B cell (primary cell): Measurements from ENCODE around the gene NYAP1. TPM values are rescaled to one million over a fixed set of nuclear protein-coding genes. Genes with fewer than 3 reads are reported as not detected.

ENCODE experiments used
- ATAC-seq: fragments of 200-7000 bp; cut with Tn5 transposase; one replicate; pipeline ENCODE4 v1.10.0; 2021; ENCODE audit warnings: low read depth, mild to moderate bottlenecking, moderate number of reproducible peaks, moderate library complexity
- CTCF ChIA-PET: fragments of 350-600 bp; sonication (Branson Sonifier 250); formaldehyde crosslinking; loops from one replicate; lab custom pipeline; 2021; ENCODE audit warnings: antibody characterized with exemption, inconsistent platforms; lab: Charles Lee
- POLR2A ChIA-PET: fragments of 350-600 bp; sonication (Branson Sonifier 250); formaldehyde crosslinking; loops from one replicate; lab custom pipeline; 2021; ENCODE audit warnings: antibody characterized with exemption; lab: Charles Lee
- DNase-seq: peaks from one replicate; pipeline ENCODE4 v3.0.0; 2013
- H2AFZ ChIP-seq: 2 replicates; pipeline ENCODE4 v1.6.1; 2012; ENCODE audit warnings: mild to moderate bottlenecking, low read depth, low read length; ENCODE audit not compliant: insufficient read depth, poor library complexity, severe bottlenecking
- H3K27ac ChIP-seq, 2 donors: 1 replicate in 1 of 2; 2 replicates in 1 of 2; pipeline ENCODE4 v1.5.1; 2012 to 2013; ENCODE audit warnings: low read length in 2 of 2, mild to moderate bottlenecking in 2 of 2, moderate library complexity in 1 of 2
- H3K27me3 ChIP-seq, 4 experiments: fragments of 200-600 bp in 1 of 4; sonication (generic) in 1 of 4; replicated peaks in 1 of 4; 1 replicate in 2 of 4; 2 replicates in 2 of 4; pipeline versions ENCODE4 v1.6.1 to v1.7.0; 2013 to 2016; ENCODE audit warnings: low read length in 3 of 4, mild to moderate bottlenecking in 2 of 4, mixed read lengths in 1 of 4, moderate library complexity in 1 of 4; ENCODE audit not compliant: insufficient read depth in 4 of 4, control insufficient read depth in 3 of 4; ENCODE audit errors: control extremely low read depth in 1 of 4
- H3K36me3 ChIP-seq, 2 experiments: replicated peaks in 1 of 2; 1 replicate in 1 of 2; 2 replicates in 1 of 2; pipeline versions ENCODE4 v1.6.1 to v1.7.1; 2013; ENCODE audit warnings: low read length in 1 of 2; ENCODE audit not compliant: insufficient read depth in 2 of 2, control insufficient read depth in 1 of 2; ENCODE audit errors: control extremely low read depth in 1 of 2, extremely low read depth in 1 of 2
- H3K4me1 ChIP-seq, 2 donors: fragments of 200-600 bp in 1 of 2; sonication (generic) in 1 of 2; 1 replicate in 1 of 2; 2 replicates in 1 of 2; pipeline versions ENCODE4 v1.5.1 to v1.6.1; 2013 to 2017; ENCODE audit warnings: low read length in 2 of 2; ENCODE audit not compliant: control insufficient read depth in 2 of 2, insufficient read depth in 2 of 2
- H3K4me2 ChIP-seq: replicated peaks from 2 replicates; pipeline ENCODE3; 2012; ENCODE audit warnings: mild to moderate bottlenecking, low read depth, low read length; ENCODE audit not compliant: poor library complexity, severe bottlenecking
- H3K4me3 ChIP-seq, 5 experiments: fragments of 200-600 bp in 1 of 5; sonication (generic) in 1 of 5; 1 replicate in 3 of 5; 2 replicates in 2 of 5; pipeline versions ENCODE4 v1.5.1 to v1.7.0; 2011 to 2016; ENCODE audit warnings: low read length in 4 of 5, mild to moderate bottlenecking in 4 of 5, low read depth in 2 of 5, control low read depth in 1 of 5, moderate library complexity in 1 of 5; ENCODE audit not compliant: insufficient read depth in 1 of 5; ENCODE audit errors: control extremely low read depth in 1 of 5, extremely low read depth in 1 of 5
- H3K79me2 ChIP-seq: fragments of 200-600 bp; sonication (generic); one replicate; pipeline ENCODE4 v1.6.0; 2016; ENCODE audit warnings: low read length; ENCODE audit not compliant: control insufficient read depth, insufficient read depth
- H3K9ac ChIP-seq: fragments of 200-600 bp; sonication (generic); 2 replicates; pipeline ENCODE4 v1.6.1; 2017; ENCODE audit warnings: mild to moderate bottlenecking, low read length, moderate library complexity
- H3K9me3 ChIP-seq, 3 donors: one replicate each; pipeline versions ENCODE4 v1.6.1 to v1.7.1; 2013; ENCODE audit warnings: low read length in 2 of 3; ENCODE audit not compliant: control insufficient read depth in 2 of 3, insufficient read depth in 1 of 3; ENCODE audit errors: control extremely low read depth in 1 of 3
- H4K20me1 ChIP-seq: 2 replicates; pipeline ENCODE4 v1.6.0; 2012; ENCODE audit warnings: mild to moderate bottlenecking, low read length; ENCODE audit not compliant: insufficient read depth, control insufficient read depth, poor library complexity, severe bottlenecking
- H3K27ac Mint-ChIP-seq: one replicate; pipeline ENCODE4 v1.8.0; 2021; ENCODE audit warnings: mixed read lengths
- H3K27me3 Mint-ChIP-seq: one replicate; pipeline ENCODE4 v1.8.0; 2021; ENCODE audit warnings: mixed read lengths
- H3K4me1 Mint-ChIP-seq: one replicate; pipeline ENCODE4 v1.8.0; 2021; ENCODE audit warnings: mixed read lengths
- H3K4me3 Mint-ChIP-seq: one replicate; pipeline ENCODE4 v1.8.0; 2021; ENCODE audit warnings: mixed read lengths
- H3K9me3 Mint-ChIP-seq: one replicate; pipeline ENCODE4 v1.8.0; 2022; ENCODE audit warnings: mixed read lengths; ENCODE audit not compliant: insufficient read depth
- EZH2 ChIP-seq: IDR thresholded peaks from 2 replicates; pipeline ENCODE4 v1.6.1; 2012; ENCODE audit warnings: borderline replicate concordance, low read depth, mild to moderate bottlenecking, moderate library complexity, low read length; ENCODE audit not compliant: insufficient read depth, poor library complexity, severe bottlenecking
- WGBS: methylation state at CpG from one replicate; pipeline ENCODE4 v1.1.5; 2013; ENCODE audit warnings: missing lambda C conversion rate; ENCODE audit not compliant: insufficient coverage; 5-methylcytosine and 5-hydroxymethylcytosine counted together
- intact Hi-C: fragments of 100-400 bp; cut with micrococcal nuclease; formaldehyde crosslinking; loops from one replicate; pipeline ENCODE4 v1.10.0; 2022
- polyA plus RNA-seq: library from polyadenylated mRNA; depleted of rRNA; stranded (reverse); fragments of >200 nt; gene quantifications from 2 replicates; pipeline ENCODE4 v1.2.3, GENCODE V29; 2012
- total RNA-seq, 2 donors: library from RNA; stranded (reverse); fragments of 120-200 nt in 1 of 2; gene quantifications; 1 replicate in 1 of 2; 2 replicates in 1 of 2; pipeline versions ENCODE4 v1.2.3 to v1.2.4, GENCODE V29; 2013 to 2022
- TF ChIP-seq, protein P1 (sequence below): fragments of 200-600 bp; IDR thresholded peaks from one replicate; pipeline ENCODE4 v1.8.0; 2022; ENCODE audit warnings: antibody characterized with exemption, mild to moderate bottlenecking

Gene NYAP1
- total and polyA plus RNA-seq, 2 donors (not counting 1 experiment from before 2014, with no cell fraction given): 0.06 TPM; not detected in 1

DNA sequence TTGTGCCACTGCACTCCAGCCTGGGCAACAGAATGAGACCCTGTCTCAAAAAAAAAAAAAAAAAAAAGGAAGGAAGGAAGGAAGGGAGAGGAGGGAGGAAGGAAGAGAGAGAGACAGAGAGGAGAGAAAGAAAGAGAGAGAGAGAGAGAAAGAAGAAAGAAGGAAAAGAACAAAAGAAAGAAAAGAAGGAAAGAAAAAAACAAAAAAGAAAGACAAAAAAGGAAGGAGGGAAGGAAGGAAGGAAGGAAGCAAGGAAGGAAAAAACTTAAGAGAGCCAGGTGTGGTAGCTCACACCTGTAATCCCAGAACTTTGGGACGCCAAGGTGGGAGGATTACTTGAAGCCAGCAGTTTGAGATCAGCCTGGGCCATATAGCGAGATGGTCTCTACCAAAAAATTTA, 18.9 kb upstream of the NYAP1 start:
- Mint-ChIP-seq H3K27me3 (no peaks in the 10 kb centered on the region), H3K4me1 (peaks cover 3% of the 10 kb centered on the region), H3K4me3 (no peak overlapping the region), H3K27ac (no peak overlapping the region), H3K9me3 (no peaks in the 10 kb centered on the region)
- DNase-seq: no peak
- Histone ChIP-seq H3K27me3 (no peaks in the 10 kb centered on the region), H3K79me2 (peaks cover 25% of the 10 kb centered on the region), H3K4me2 (no peak overlapping the region), H3K9ac (no peak overlapping the region), H2AFZ (no peak overlapping the region), H3K4me1 (peaks cover 3 to 4% of the 10 kb centered on the region in 2 donors), H4K20me1 (peaks cover 33% of the 10 kb centered on the region), H3K9me3 (no peaks in the 10 kb centered on the region), H3K36me3 (peaks cover 4 to 31% of the 10 kb centered on the region in 2 experiments), H3K27ac (no peak overlapping the region), H3K4me3 (no peak overlapping the region)
- TF ChIP-seq, protein P1, sequence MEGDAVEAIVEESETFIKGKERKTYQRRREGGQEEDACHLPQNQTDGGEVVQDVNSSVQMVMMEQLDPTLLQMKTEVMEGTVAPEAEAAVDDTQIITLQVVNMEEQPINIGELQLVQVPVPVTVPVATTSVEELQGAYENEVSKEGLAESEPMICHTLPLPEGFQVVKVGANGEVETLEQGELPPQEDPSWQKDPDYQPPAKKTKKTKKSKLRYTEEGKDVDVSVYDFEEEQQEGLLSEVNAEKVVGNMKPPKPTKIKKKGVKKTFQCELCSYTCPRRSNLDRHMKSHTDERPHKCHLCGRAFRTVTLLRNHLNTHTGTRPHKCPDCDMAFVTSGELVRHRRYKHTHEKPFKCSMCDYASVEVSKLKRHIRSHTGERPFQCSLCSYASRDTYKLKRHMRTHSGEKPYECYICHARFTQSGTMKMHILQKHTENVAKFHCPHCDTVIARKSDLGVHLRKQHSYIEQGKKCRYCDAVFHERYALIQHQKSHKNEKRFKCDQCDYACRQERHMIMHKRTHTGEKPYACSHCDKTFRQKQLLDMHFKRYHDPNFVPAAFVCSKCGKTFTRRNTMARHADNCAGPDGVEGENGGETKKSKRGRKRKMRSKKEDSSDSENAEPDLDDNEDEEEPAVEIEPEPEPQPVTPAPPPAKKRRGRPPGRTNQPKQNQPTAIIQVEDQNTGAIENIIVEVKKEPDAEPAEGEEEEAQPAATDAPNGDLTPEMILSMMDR: no peak
- TF ChIP-seq EZH2: no peak
- no peak for ATAC-seq
- ChIA-PET POLR2A (interaction anchor here (0.6 kb wide), 1 partner anchor 11 kb away, joined by 7 read pairs; no protein-coding TSS in a partner anchor), CTCF (interaction anchor here (1.1 to 2.6 kb wide), 6 partner anchors 15 to 124 kb away, joined by 3 to 15 read pairs (median 6); partner anchors contain the start of gene TSC22D4)
- intact Hi-C loops: no loop called here
- WGBS: 80% methylated on average over 1 of the region's 2 CpGs

DNA sequence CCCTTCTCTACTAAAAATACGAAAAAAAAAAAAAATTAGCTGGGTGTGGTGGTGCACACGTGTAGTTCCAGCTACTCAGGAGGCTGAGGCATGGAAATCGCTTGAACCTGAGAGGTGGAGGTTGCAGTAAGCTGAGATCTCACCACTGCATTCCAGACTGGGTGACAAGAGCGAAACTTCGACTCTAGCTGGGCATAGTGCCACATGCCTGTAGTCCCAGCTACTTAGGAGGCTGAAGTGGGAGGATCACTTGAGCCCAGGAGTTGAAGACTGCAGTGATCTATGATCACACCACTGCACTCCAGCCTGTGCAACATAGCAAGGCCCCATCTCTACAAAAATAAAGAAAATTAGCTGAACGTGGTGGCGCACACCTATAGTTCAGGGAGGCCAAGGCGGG, 18.4 kb upstream of the NYAP1 start:
- peaks cover 4 to 34% of the 10 kb centered on the region in 2 experiments for H3K36me3 ChIP-seq
- CTCF ChIA-PET: interaction anchor here (1.1 to 2.6 kb wide), 5 partner anchors 14 to 123 kb away, joined by 3 to 15 read pairs (median 8); partner anchors contain the start of gene TSC22D4

More for the DNA sequence above, 18.4 kb upstream of the NYAP1 start:
- H3K27ac Mint-ChIP-seq: no peak overlapping the region
- H3K79me2 ChIP-seq: peaks cover 25% of the 10 kb centered on the region
- peaks cover 38% of the 10 kb centered on the region for H4K20me1 ChIP-seq
- no peak for DNase-seq
- H3K4me2 ChIP-seq: no peak overlapping the region
- no peaks in the 10 kb centered on the region for H3K9me3 ChIP-seq
- H3K4me3 ChIP-seq: no peak overlapping the region
- H3K27me3 ChIP-seq: no peaks in the 10 kb centered on the region
- no peak overlapping the region for H3K4me3 Mint-ChIP-seq
- H3K4me1 ChIP-seq: peaks cover 3 to 4% of the 10 kb centered on the region in 2 donors
- WGBS: 94% methylated on average over 4 of the region's 8 CpGs
- no peak overlapping the region for H2AFZ ChIP-seq
- no peak overlapping the region for H3K27ac ChIP-seq
- H3K4me1 Mint-ChIP-seq: peaks cover 7% of the 10 kb centered on the region
- intact Hi-C loops: no loop called here
- H3K27me3 Mint-ChIP-seq: no peaks in the 10 kb centered on the region
- no peaks in the 10 kb centered on the region for H3K9me3 Mint-ChIP-seq
- no peak for ATAC-seq
- H3K9ac ChIP-seq: no peak overlapping the region
- TF ChIP-seq, protein P1: no peak
- no peak for TF ChIP-seq EZH2
- POLR2A ChIA-PET: interaction anchor here (0.6 to 0.7 kb wide), 2 partner anchors 11 to 141 kb away, joined by 3 to 7 read pairs; no protein-coding TSS in a partner anchor
